Activated naive CD8-positive, alpha-beta T cell treated with anti-CD3 and anti-CD28 coated beads for 36 hours (primary cell): ENCODE measurements around the gene FAM131C. TPM values are rescaled to one million over a fixed set of nuclear protein-coding genes. Genes with fewer than 3 reads are reported as not detected.
"Not testable (repeated sequence)": the region's sequence is repeated elsewhere in the genome, so short reads cannot be mapped to it uniquely, and the experiment has no call there.

ENCODE experiments used
- DNase-seq: peaks from one replicate; pipeline ENCODE4 v3.0.0; 2021
- H3K27ac Mint-ChIP-seq: one replicate; pipeline ENCODE4 v1.8.0; 2022; ENCODE audit warnings: mild to moderate bottlenecking, moderate library complexity, mixed read lengths
- H3K27me3 Mint-ChIP-seq: one replicate; pipeline ENCODE4 v1.8.0; 2022; ENCODE audit warnings: mild to moderate bottlenecking, mixed read lengths
- H3K36me3 Mint-ChIP-seq: one replicate; pipeline ENCODE4 v1.8.0; 2021; ENCODE audit warnings: mild to moderate bottlenecking, mixed read lengths
- H3K4me1 Mint-ChIP-seq: one replicate; pipeline ENCODE4 v1.8.0; 2021; ENCODE audit warnings: mixed read lengths
- H3K4me3 Mint-ChIP-seq: one replicate; pipeline ENCODE4 v1.8.0; 2022; ENCODE audit warnings: mild to moderate bottlenecking, moderate library complexity, mixed read lengths
- H3K9me3 Mint-ChIP-seq: one replicate; pipeline ENCODE4 v1.8.0; 2022; ENCODE audit warnings: mixed read lengths
- total RNA-seq, 2 experiments: library from RNA; stranded (reverse); gene quantifications; one replicate each; pipeline ENCODE4 v1.2.3, GENCODE V29; 2021

Gene FAM131C
- total RNA-seq, 2 experiments from 2014 or later = 0.34 to 0.45 TPM

DNA sequence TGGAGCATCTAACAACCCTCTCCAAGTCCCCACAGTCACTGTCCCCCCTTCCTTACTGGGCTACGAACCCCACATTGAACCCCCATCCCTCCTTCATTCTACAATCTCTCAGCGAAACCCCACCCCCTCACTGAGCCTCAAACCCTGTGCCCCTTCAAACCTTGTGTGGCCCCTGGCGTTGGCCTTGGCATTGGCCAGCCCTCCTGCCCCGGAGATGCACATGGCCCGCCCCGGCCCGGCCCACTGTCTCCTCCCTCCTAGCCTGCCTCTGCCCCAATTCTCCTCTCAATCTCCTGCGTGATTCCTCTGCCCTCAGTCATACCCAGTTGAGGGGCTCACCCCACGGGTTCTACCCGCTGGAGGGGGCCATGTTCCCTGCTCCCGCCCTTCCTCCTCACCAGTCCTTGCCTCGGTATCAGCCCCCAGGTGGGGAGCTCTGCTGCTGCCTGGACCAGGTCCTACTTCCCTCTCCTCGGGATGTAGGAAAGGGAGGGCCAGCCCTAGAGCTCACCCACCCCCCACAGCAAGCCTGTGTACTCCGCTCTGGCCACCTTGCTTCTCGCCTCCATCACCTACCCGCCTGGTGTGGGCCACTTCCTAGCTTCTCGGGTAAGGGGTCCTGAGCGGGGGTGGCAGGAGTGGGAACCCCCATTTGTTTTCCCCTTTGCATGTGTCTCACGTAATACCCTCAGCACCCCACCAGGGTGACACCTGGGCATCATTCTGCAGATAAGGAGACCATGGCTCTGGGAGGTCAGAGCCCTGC is 45.0 kb downstream of the FAM131C start:
- Mint-ChIP-seq H3K9me3 (no peaks in the 10 kb centered on the region), H3K4me3 (no peak overlapping the region), H3K4me1 (peaks cover 3% of the 10 kb centered on the region), H3K27ac (no peak overlapping the region), H3K36me3 (no peaks in the 10 kb centered on the region), H3K27me3 (peaks cover 23% of the 10 kb centered on the region)
- DNase-seq = no peak

DNA sequence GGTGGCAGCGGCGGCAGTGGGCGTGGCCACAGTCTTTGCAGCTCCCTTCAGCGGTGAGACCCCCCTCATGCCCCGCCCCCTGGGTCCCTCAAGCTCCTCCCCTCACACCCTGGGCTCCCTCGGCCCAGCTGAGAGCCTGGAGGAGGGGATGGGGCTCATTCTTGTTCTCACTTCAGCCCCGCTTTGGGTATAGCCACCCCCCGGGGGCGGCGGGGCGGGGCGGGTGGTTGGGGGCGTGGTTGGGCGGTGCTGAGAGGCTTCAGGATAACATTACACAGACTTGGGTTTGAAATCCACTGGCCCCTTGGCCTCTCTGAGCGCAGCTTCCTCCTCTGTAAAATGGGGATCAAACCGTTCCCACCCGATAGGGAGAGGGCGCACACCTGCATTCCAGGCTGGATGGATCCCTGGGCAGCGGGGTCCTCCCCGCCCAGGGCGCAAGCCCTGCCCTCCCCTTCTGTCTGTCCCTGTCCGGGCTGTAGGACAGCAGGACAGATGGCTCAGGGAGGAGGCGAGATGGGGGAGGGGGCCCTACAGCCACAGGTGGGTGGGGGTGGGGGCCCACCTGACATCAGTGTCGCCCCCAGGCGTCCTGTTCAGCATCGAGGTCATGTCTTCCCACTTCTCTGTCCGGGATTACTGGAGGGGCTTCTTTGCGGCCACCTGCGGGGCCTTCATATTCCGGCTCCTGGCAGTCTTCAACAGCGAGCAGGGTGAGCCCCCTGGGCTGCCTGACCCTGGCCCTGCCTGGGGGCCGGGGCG is 46.5 kb downstream of the FAM131C start:
- Mint-ChIP-seq H3K27ac (no peak overlapping the region), H3K9me3 (no peaks in the 10 kb centered on the region), H3K4me1 (peaks cover 3% of the 10 kb centered on the region), H3K36me3 (no peaks in the 10 kb centered on the region), H3K27me3 (peaks cover 22% of the 10 kb centered on the region), H3K4me3 (no peak overlapping the region)
- DNase-seq = peak; percentile 22

DNA sequence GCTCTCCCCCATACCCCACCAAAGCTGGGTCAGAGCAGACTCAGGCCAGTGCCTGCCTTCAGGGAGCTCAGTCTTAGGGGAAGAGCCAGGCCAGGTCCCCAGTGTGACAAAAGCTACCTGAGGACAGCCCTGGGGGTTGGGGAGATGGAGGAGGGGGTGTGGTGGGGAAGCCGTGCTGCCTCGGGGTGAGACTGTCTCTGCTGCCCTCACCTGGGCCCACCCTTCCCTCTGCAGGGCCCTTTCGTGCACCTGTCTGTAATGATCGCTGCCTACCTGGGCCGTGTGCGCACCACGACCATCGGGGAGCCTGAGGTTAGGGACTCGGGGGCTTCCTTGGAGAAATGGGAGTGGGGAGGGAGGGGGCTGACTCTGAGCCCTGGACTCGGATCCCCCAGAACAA is 47.1 kb downstream of the FAM131C start:
- H3K4me1 Mint-ChIP-seq = not testable (repeated sequence)
- peaks cover 20% of the 10 kb centered on the region for H3K27me3 Mint-ChIP-seq

DNA sequence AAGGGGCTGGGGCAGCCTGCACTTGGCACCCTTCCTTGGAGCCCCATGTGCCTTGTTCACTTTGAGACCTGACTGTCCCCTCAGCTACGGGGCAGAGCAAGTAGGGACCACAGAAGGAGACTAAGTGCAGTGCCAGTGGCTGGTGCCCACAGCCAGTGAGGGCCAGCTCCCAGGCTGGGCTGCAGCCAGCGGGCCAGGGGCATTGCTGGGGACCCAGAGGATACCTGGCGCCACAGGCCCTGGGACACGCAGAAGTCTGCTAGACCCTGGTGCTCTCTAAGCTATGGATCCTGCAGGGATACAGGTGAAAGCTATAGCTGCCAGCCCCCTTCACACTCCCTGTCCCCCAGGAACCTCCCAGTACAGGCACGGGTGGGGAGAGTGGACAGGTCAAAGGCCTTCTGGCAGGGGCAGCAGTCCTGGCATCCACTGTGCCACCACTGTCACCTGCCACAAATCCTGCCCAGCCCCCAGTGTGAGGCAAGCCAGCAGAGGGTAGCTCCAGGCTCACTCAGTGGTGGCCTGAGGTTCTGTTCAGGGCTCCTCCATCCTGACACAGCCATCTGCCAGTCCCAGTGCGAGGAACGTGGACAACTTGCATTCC is 50.3 kb downstream of the FAM131C start:
- H3K4me1 Mint-ChIP-seq = peaks cover under 1% of the 10 kb centered on the region
- DNase-seq = no peak
- no peaks in the 10 kb centered on the region for H3K36me3 Mint-ChIP-seq
- no peaks in the 10 kb centered on the region for H3K9me3 Mint-ChIP-seq
- H3K27ac Mint-ChIP-seq = no peak overlapping the region
- no peak overlapping the region for H3K4me3 Mint-ChIP-seq
- H3K27me3 Mint-ChIP-seq = peaks cover 5% of the 10 kb centered on the region

More for the DNA sequence above, 47.1 kb downstream of the FAM131C start:
- not testable (repeated sequence) for H3K9me3 Mint-ChIP-seq, DNase-seq, H3K36me3 Mint-ChIP-seq, H3K4me3 Mint-ChIP-seq, H3K27ac Mint-ChIP-seq

DNA sequence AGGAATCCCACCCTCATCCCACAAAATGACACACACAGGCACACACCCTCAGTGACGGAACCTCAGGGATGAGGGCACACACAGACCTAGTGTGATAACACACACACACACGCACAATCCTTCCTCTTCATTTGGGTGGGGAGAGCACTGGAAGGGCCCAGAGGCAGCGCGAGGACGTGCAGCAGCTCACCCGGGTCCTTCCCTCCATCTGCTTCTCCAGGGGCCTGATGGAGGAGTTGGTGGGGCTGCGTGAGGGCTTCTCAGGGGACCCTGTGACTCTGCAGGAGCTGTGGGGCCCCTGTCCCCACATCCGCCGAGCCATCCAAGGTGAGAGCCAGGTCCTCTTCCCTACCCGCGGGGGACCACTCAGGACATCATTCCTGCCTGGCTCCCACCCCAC is 51.1 kb downstream of the FAM131C start:
- Mint-ChIP-seq H3K4me1 (no peaks in the 10 kb centered on the region), H3K4me3 (no peak overlapping the region), H3K27me3 (no peaks in the 10 kb centered on the region), H3K27ac (no peak overlapping the region), H3K9me3 (no peaks in the 10 kb centered on the region), H3K36me3 (no peaks in the 10 kb centered on the region)
- no peak for DNase-seq

DNA sequence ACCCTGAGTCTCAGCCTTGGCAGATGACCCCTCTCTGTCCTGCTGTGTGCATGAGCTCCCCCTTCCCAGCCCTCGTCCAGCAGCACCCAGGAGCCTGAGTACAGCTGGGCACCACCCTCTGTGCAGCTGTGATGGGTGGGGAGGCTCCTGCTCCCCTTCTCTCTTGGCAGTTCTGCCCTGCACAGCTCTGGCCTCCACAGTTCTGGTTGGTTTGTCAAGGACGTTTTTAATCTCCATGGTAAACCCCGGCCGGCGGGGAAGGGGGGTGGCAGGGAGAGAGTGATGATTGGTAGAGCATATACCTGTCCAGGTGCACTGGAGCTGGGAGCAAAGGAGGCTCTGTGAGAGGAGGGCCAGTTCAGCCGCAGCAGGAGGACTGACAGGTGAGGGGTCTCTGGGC is 51.8 kb downstream of the FAM131C start, which contains the start of gene CLCNKA:
Gene CLCNKA (plus strand): TSS at position 356 of the 400 bp plus-strand sequence. CDS start 584 bp downstream, outside the sequence.
- no peaks in the 10 kb centered on the region for H3K36me3 Mint-ChIP-seq
- H3K4me1 Mint-ChIP-seq = no peaks in the 10 kb centered on the region
- H3K27me3 Mint-ChIP-seq = no peaks in the 10 kb centered on the region

DNA sequence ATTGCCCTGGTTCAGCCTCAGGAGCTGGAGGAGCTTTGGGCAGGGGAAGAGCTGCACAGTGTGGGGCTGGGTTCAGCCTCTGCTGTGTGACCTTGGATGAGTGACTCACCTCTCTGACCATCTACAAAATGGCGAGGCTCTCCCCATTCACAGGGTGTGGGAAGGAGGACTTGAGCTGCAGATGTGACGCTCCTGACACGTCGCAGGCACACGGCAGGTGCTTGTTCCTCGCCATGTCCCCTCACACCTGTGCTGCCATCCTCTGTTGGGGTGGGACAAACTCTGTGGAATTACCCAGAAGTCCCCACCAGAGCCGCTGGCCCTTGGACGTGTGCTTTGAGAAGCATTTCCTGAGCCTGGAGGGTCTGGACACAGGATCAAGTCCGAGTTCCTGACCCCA is 52.6 kb downstream of the FAM131C start:
- not testable (repeated sequence) for H3K9me3 Mint-ChIP-seq, H3K4me1 Mint-ChIP-seq, DNase-seq, H3K27ac Mint-ChIP-seq, H3K27me3 Mint-ChIP-seq, H3K36me3 Mint-ChIP-seq, H3K4me3 Mint-ChIP-seq

More for the DNA sequence above, 51.8 kb downstream of the FAM131C start, which contains the start of gene CLCNKA:
- no peaks in the 10 kb centered on the region for H3K9me3 Mint-ChIP-seq
- DNase-seq = no peak
- H3K27ac Mint-ChIP-seq = peak within 1 kb of the TSS; percentile 28
- no peak within 1 kb of the TSS for H3K4me3 Mint-ChIP-seq

DNA sequence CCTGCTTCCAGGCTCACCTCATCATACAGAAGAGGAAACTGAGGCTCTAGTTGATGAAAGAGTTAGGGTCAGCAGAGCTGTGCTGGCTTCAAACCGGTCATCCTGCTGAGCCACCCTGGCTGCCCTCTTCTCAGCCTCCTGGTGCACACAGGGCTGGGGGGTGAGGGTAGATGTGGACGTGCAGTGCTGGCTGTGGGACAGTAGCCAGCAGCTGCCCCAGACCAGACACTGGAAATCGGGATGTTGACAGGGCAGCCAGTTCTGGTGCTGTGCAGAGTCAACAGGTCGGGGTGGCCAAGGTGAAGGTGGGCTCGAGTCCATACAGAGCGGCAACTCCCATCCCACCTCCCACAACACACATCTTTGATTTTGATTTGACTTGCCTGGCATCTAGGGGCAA is 53.1 kb downstream of the FAM131C start:
- H3K27ac Mint-ChIP-seq = no peak overlapping the region
- H3K36me3 Mint-ChIP-seq = no peaks in the 10 kb centered on the region
- no peaks in the 10 kb centered on the region for H3K9me3 Mint-ChIP-seq
- H3K4me3 Mint-ChIP-seq = no peak overlapping the region
- DNase-seq = no peak
- no peaks in the 10 kb centered on the region for H3K27me3 Mint-ChIP-seq
- no peaks in the 10 kb centered on the region for H3K4me1 Mint-ChIP-seq

DNA sequence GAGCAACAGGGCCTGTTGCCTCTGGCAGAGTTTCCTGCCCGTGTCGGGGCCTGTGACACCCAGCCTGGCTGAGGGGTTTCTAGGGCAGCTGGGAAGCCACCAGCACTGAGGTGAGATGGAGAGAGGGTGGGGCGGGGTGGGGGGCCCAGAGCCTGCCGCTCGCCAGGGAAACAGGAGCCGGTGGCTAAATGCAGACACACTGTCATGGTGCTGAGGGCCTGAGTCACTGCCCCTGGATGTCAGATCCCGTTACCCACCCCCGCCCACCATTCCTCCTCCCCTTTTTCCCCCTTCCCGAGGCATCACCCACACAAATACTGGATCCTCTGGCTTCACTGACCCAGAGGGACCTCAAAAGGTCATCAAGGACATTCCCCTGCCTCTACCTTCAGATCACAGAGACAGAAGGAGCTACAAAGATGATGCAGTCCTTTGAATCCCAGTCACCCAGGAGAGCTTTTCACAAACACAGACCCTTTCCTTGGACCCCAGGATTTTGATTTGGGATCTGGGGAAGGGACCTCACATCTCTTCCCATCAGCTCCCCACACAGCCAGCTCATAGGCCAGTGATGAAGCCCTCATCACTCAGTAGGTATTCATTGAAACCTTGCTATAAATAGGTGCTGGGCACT is 53.7 kb downstream of the FAM131C start:
- Mint-ChIP-seq H3K9me3 (no peaks in the 10 kb centered on the region), H3K36me3 (no peaks in the 10 kb centered on the region), H3K4me1 (no peaks in the 10 kb centered on the region), H3K27ac (no peak overlapping the region), H3K4me3 (no peak overlapping the region), H3K27me3 (peaks cover 6% of the 10 kb centered on the region)
- DNase-seq = no peak

DNA sequence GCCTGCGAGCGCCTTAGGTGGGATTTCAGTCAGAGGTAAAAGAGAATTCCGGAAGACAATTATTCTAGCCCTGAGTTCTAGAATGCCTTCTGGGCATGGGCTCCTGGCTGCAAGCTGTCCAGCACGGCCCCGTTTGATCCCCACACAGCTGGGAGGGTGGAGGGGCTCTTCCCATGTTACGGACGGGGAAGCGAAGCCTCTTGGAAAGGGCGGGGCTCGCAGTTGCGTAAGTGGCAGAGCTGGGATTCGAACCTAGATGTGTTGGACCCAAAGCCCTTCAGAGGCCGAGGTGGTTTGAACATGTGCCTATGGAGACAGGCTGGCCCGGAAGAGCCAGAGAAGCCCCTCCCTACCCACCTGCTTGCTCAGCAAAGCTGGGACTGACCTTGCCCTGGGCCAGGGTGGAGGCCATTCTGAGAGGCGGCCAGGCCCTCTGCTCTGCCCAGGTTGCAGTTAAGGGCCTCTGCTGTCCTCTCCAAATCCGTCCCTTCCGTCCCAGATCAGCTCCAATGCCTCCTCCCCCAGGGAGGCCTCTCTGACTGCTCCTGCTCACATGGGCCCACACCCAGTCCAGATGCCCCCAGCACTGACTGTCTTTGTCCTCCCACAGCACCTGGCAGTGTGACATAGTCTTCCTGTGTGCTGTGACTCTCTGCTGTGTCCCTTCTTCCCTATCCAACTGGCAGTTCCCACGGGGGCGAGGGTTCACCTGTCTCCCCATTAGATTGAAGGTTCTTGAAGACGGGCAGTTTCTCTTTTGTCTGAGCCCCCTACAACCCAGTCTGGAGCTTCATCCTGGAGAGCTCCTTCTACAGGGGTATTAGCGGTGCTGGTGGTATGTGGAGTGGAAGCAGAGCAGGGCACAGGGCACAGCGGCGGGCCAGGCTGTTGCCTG is 54.5 kb downstream of the FAM131C start:
- Mint-ChIP-seq H3K4me3 (no peak overlapping the region), H3K4me1 (no peaks in the 10 kb centered on the region), H3K27ac (no peak overlapping the region), H3K36me3 (no peaks in the 10 kb centered on the region), H3K27me3 (peaks cover 8% of the 10 kb centered on the region), H3K9me3 (no peaks in the 10 kb centered on the region)
- no peak for DNase-seq

DNA sequence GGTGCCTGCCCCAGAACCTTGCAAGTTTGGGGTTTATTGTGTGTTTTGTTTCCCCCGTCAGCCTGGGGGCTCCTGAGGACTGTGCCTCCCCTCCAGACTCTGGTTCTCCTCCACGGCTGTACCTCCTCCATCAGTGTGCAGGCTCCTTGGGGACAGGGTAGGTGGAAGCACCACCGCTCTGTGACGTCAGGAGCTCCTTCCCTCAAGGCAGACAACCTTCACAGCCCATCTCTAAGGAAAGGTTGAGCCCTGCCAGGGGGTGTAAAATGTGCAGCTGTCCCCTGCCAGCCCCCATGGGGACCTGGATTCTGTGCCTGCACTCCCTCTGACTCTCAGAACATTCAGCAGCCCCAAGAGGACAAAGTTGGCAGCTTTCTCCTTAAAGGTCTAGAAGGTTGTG is 55.1 kb downstream of the FAM131C start:
- H3K9me3 Mint-ChIP-seq = no peaks in the 10 kb centered on the region
- H3K27ac Mint-ChIP-seq = no peak overlapping the region
- H3K27me3 Mint-ChIP-seq = peaks cover 8% of the 10 kb centered on the region
- DNase-seq = no peak
- no peak overlapping the region for H3K4me3 Mint-ChIP-seq
- H3K4me1 Mint-ChIP-seq = peaks cover 3% of the 10 kb centered on the region
- no peaks in the 10 kb centered on the region for H3K36me3 Mint-ChIP-seq

DNA sequence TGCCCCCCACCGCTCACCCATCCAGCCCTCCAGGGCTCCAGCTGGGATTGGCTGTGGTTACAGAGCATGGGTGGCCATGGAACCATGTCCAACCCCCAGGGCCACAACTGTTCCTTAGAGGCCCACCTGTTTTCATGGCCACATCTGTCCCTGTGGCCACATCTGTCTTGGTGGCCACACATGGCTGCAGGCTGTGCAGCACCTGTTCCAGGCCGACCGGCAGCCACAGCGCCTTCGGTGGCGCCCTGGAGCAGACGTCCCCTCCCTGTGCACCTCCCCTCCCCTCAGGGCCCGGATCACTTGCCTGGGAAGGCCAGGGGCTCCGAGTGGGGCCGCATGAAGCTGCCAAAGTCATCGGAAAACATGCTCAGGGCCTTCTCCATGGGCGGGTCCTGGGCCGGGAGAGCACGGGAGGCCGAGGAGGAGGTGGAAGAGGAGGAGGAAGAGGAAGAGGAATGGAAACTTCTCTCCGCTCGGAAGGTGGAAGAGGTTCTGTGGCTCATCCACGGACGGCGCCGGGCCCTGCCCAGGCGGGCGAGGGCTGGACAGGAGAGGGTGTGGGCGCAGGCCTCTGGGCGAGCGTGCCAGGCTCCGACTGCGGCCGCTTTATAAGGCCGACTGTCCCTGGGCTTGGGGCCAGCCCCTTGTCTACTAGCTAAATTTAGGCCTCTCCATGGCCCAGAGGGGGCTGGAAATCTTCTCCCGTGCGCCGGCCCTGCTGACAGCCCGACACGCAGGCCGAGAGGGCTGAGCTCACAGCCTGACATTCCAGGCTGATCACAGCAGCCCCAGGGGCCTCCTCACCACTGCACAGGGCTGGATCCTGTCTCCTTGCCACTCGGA is 55.8 kb downstream of the FAM131C start, which contains the start of gene HSPB7:
Gene HSPB7 (minus strand): TSS at position 583 of the 843 bp plus-strand sequence. CDS start 80 bp downstream, at position 503.
- H3K4me1 Mint-ChIP-seq = peaks cover 3% of the 10 kb centered on the region
- peaks cover 8% of the 10 kb centered on the region for H3K27me3 Mint-ChIP-seq
- no peak within 1 kb of the TSS for H3K27ac Mint-ChIP-seq
- no peak within 1 kb of the TSS for H3K4me3 Mint-ChIP-seq
- DNase-seq = no peak
- no peaks in the 10 kb centered on the region for H3K9me3 Mint-ChIP-seq
- H3K36me3 Mint-ChIP-seq = no peaks in the 10 kb centered on the region

DNA sequence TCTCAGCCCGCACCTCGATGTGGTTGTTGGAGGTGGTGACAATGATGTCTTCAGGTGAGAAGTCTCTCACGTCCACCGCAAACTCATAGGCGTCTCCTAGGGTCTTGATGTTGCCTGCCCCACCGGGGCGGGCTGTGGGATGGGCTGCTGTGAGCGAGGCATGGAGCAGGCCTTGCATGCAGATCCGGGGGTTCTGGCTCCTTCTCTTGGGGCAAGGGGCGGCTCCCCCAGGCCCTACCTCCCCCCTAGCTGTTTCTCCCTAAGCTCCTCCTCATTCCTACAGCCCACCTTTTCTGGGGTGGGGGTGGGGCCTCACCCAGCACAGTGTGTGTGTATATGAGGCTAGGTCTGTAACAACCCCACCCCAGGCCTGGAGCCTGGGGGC is 56.4 kb downstream of the FAM131C start:
- Mint-ChIP-seq H3K4me1 (peaks cover 6% of the 10 kb centered on the region), H3K27ac (no peak overlapping the region), H3K9me3 (no peaks in the 10 kb centered on the region), H3K27me3 (peaks cover 14% of the 10 kb centered on the region), H3K4me3 (no peak overlapping the region), H3K36me3 (no peaks in the 10 kb centered on the region)
- no peak for DNase-seq
